KMS-11 (cell line): ENCODE data around the gene MPP7.

Source experiments
- H2AFZ ChIP-seq: fragments of 200-600 bp; sonication (generic); 2 replicates; pipeline ENCODE4 v1.6.1; 2016; ENCODE audit warnings: antibody characterized with exemption, mixed run types, low read depth
- H3K27ac ChIP-seq: fragments of 200-600 bp; sonication (generic); 2 replicates; pipeline ENCODE4 v1.6.1; 2016; ENCODE audit warnings: mild to moderate bottlenecking, mixed run types
- H3K27me3 ChIP-seq: fragments of 200-600 bp; sonication (generic); 2 replicates; pipeline ENCODE4 v1.6.1; 2017; ENCODE audit warnings: mild to moderate bottlenecking, low read depth, mixed run types, moderate library complexity; ENCODE audit not compliant: insufficient read depth
- H3K36me3 ChIP-seq: fragments of 200-600 bp; sonication (generic); 2 replicates; pipeline ENCODE4 v1.6.1; 2017; ENCODE audit warnings: mild to moderate bottlenecking, mixed run types; ENCODE audit not compliant: insufficient read depth
- H3K4me1 ChIP-seq: fragments of 200-600 bp; sonication (generic); 2 replicates; pipeline ENCODE4 v1.6.1; 2016; ENCODE audit warnings: mild to moderate bottlenecking, low read depth, mixed run types; ENCODE audit not compliant: poor library complexity, severe bottlenecking
- H3K4me2 ChIP-seq: fragments of 200-600 bp; sonication (generic); 2 replicates; pipeline ENCODE4 v1.7.0; 2016; ENCODE audit warnings: mild to moderate bottlenecking, mixed run types
- H3K4me3 ChIP-seq: fragments of 200-600 bp; sonication (generic); IDR thresholded peaks from 2 replicates; pipeline ENCODE4 v1.6.1; 2017; ENCODE audit warnings: low read depth, low read length, mixed read lengths; ENCODE audit not compliant: insufficient read depth
- H3K79me2 ChIP-seq: fragments of 200-600 bp; sonication (generic); 2 replicates; pipeline ENCODE4 v1.6.1; 2016; ENCODE audit warnings: low read depth, mixed run types; ENCODE audit not compliant: insufficient read depth
- H3K9ac ChIP-seq: fragments of 200-600 bp; sonication (generic); 2 replicates; pipeline ENCODE4 v1.6.1; 2016; ENCODE audit warnings: mild to moderate bottlenecking, mixed run types
- H4K20me1 ChIP-seq: fragments of 200-600 bp; sonication (generic); 2 replicates; pipeline ENCODE4 v1.6.1; 2016; ENCODE audit warnings: mild to moderate bottlenecking, mixed run types; ENCODE audit not compliant: insufficient read depth
- TF ChIP-seq, protein P1 (sequence below): fragments of 200-600 bp; sonication (generic); conservative IDR thresholded peaks from 2 replicates; pipeline ENCODE4 v1.6.1; 2017; ENCODE audit warnings: low read depth, mild to moderate bottlenecking, antibody characterized with exemption, low read length, moderate library complexity, mixed read lengths

MPP7 gene

DNA sequence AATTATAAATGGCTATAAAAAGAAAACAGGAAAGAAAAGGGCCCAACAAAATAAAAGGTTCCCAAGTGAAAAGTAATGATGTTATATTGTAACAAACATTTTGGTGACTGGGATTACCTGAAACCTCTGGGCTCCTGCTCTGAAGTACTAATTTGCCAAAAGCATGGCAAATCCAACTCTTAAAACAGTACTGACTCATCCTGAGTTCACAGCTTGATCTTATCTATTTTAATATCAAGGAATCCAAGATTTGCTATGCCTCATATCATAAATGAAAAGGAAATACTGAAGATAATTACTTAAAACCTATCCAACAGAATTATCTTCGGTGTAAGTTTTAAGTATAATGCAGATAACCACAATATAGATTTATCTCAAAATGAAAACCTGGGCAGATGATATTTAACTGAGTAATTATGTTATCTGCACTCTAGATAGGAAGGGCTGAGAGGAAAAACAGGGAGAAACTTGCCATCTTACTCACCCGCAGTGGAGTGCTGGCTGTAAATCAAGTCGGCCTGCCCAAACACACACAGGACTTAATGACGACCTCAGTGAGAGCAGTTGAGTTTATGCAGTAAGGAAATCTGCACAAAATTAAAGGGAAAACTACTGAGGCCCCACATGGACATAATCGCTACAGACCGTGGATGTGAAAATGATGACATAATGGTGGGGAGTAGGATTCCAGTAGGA, 48.4 kb downstream of the MPP7 start:
- H3K27me3 ChIP-seq: no peaks in the 10 kb centered on the region
- H2AFZ ChIP-seq: no peak overlapping the region
- no peak overlapping the region for H3K4me3 ChIP-seq
- TF ChIP-seq, protein P1, sequence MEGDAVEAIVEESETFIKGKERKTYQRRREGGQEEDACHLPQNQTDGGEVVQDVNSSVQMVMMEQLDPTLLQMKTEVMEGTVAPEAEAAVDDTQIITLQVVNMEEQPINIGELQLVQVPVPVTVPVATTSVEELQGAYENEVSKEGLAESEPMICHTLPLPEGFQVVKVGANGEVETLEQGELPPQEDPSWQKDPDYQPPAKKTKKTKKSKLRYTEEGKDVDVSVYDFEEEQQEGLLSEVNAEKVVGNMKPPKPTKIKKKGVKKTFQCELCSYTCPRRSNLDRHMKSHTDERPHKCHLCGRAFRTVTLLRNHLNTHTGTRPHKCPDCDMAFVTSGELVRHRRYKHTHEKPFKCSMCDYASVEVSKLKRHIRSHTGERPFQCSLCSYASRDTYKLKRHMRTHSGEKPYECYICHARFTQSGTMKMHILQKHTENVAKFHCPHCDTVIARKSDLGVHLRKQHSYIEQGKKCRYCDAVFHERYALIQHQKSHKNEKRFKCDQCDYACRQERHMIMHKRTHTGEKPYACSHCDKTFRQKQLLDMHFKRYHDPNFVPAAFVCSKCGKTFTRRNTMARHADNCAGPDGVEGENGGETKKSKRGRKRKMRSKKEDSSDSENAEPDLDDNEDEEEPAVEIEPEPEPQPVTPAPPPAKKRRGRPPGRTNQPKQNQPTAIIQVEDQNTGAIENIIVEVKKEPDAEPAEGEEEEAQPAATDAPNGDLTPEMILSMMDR: no peak
- H3K27ac ChIP-seq: no peak overlapping the region
- no peak overlapping the region for H3K4me2 ChIP-seq
- H3K79me2 ChIP-seq: no peaks in the 10 kb centered on the region
- H3K9ac ChIP-seq: no peak overlapping the region
- no peaks in the 10 kb centered on the region for H3K4me1 ChIP-seq
- no peaks in the 10 kb centered on the region for H3K36me3 ChIP-seq
- H4K20me1 ChIP-seq: no peaks in the 10 kb centered on the region

DNA sequence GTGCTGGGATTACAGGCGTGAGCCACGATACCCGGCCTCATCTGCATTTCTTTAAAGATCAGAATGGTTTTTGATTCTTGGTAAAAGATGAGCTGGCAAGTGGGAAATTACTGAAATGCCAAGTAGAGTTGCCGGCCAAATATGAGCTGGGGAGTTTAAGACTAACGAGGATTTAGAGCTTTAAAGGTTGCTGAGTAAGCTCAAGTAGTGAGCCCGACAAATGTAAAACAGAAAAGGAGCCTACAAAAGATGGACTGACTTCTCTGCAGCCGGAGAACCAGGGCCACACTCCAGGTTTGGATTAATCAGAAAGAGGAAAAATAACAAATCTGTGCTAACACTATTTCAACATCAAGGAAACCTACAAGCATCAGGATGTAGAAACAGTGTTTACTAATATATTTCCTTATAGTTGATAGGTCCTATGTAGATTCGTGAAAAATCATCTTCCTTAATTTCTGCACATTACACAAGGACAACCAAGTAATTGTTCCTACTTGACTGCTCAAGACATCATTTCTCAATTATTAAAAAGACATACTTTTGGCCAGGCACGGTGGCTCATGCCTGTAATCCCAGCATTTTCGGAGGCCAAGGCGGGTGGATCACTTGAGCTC, 49.6 kb downstream of the MPP7 start:
- Histone ChIP-seq H2AFZ (no peak overlapping the region), H3K9ac (no peak overlapping the region), H3K27me3 (no peaks in the 10 kb centered on the region), H3K4me3 (no peak overlapping the region), H3K36me3 (no peaks in the 10 kb centered on the region), H4K20me1 (no peaks in the 10 kb centered on the region), H3K4me1 (no peaks in the 10 kb centered on the region), H3K27ac (no peak overlapping the region), H3K79me2 (no peaks in the 10 kb centered on the region), H3K4me2 (no peak overlapping the region)
- TF ChIP-seq, protein P1: no peak
